Measurements from ENCODE around the gene SLC5A2.
A peak's percentile ranks its signal among the peaks of the same experiment; 100 is the strongest.

GRCh38 chr16:31459687-31460581 lies 23.0 kb upstream of the SLC5A2 start:
- TF ChIP-seq ZNF404 (tag by site-specific recombination; IDR thresholded peaks at IDR 0.05), result no peak
- TF ChIP-seq CTCF (tag by site-specific recombination; IDR thresholded peaks at IDR 0.05), result no peak
- TF ChIP-seq SP2 (tag by site-specific recombination; IDR thresholded peaks at IDR 0.05), result peak; percentile 2
- TF ChIP-seq ZNF639 (tag by site-specific recombination; IDR thresholded peaks at IDR 0.05), result no peak
- no peak for TF ChIP-seq ZNF18 (tag by site-specific recombination; IDR thresholded peaks at IDR 0.05)
- no peak for TF ChIP-seq ZNF558 (tag by site-specific recombination; IDR thresholded peaks at IDR 0.05)
- no peak for TF ChIP-seq YY1 (tag by site-specific recombination; IDR thresholded peaks at IDR 0.05)
- TF ChIP-seq ZNF214 (tag by site-specific recombination; IDR thresholded peaks at IDR 0.05; ENCODE audit: borderline replicate concordance), result no peak
- no peak for TF ChIP-seq ZNF138 (tag by site-specific recombination; IDR thresholded peaks at IDR 0.05; ENCODE audit: borderline replicate concordance)
- no peak for TF ChIP-seq PATZ1 (tag by site-specific recombination; IDR thresholded peaks at IDR 0.05)
- TF ChIP-seq ZNF24 (tag by site-specific recombination; IDR thresholded peaks at IDR 0.05), result no peak
- no peak for TF ChIP-seq REST (tag by site-specific recombination; IDR thresholded peaks at IDR 0.05)
- no peak for TF ChIP-seq ZNF341 (tag by site-specific recombination; IDR thresholded peaks at IDR 0.05; ENCODE audit: low read depth)
- no peak for TF ChIP-seq PBX3 (CRISPR knock-in tag; IDR thresholded peaks at IDR 0.05)
